Measurements from ENCODE around the gene TCF21. TPM values are rescaled to one million over a fixed set of nuclear protein-coding genes. Genes with fewer than 3 reads are reported as not detected.
"Not testable (repeated sequence)": the region's sequence is repeated elsewhere in the genome, so short reads cannot be mapped to it uniquely, and the experiment has no call there.

Gene TCF21
- total RNA-seq: not detected in 2 replicates

- Mint-ChIP-seq H3K9me3 (no peaks in the 10 kb centered on the region), H3K36me3 (ENCODE audit: low read depth) (no peaks in the 10 kb centered on the region), H3K27me3 (ENCODE audit: low read depth) (peaks cover 82% of the 10 kb centered on the region), H3K27ac (no peak within 1 kb of the TSS), H3K4me1 (ENCODE audit: low read depth) (peaks cover 18% of the 10 kb centered on the region), H3K4me3 (ENCODE audit: low read depth) (no peak within 1 kb of the TSS)
- intact Hi-C loops (cut with micrococcal nuclease): no loop called here
- no peak for DNase-seq (ENCODE audit: low spot score)
Observed at GRCh38 chr6:133888929-133889556, at the start of gene TCF21. Gene TCF21, plus strand, starts transcription at chr6:133889113. Its CDS starts 285 bp downstream, at chr6:133889398.

DNA sequence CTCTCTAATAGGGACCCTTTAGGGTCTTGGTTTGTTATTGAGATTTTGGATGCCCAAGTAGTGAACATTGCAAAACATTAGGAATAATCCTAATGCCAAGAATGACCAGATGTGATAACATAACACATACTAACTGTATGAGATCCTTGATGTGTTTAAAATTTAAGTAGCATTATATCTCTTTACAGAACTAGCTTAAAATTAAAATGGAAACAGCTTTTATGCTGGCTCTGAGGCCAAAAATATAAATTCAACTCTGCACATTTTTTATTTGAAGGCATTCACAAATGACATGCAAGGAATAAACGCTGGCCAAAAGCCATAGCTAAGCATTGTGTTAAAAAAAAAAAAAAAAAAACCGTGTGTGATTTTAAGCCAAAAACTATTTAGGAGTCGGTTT, 47.7 kb upstream of the TCF21 start:
- Mint-ChIP-seq H3K27ac (no peak overlapping the region), H3K27me3 (ENCODE audit: low read depth) (peaks cover 12% of the 10 kb centered on the region), H3K4me3 (ENCODE audit: low read depth) (no peak overlapping the region), H3K4me1 (ENCODE audit: low read depth) (peaks cover 4% of the 10 kb centered on the region), H3K36me3 (ENCODE audit: low read depth) (no peaks in the 10 kb centered on the region), H3K9me3 (no peaks in the 10 kb centered on the region)
- intact Hi-C loops (cut with micrococcal nuclease): no loop called here
- no peak for DNase-seq (ENCODE audit: low spot score)

GRCh38 chr6:133843098-133843497, 45.8 kb upstream of the TCF21 start:
- no peak for DNase-seq (ENCODE audit: low spot score)
- intact Hi-C loops (cut with micrococcal nuclease): no loop called here
- peaks cover 13% of the 10 kb centered on the region for H3K27me3 Mint-ChIP-seq (ENCODE audit: low read depth)
- H3K9me3 Mint-ChIP-seq: no peaks in the 10 kb centered on the region
- H3K36me3 Mint-ChIP-seq (ENCODE audit: low read depth): no peaks in the 10 kb centered on the region
- H3K27ac Mint-ChIP-seq: no peak overlapping the region
- peaks cover 4% of the 10 kb centered on the region for H3K4me1 Mint-ChIP-seq (ENCODE audit: low read depth)
- no peak overlapping the region for H3K4me3 Mint-ChIP-seq (ENCODE audit: low read depth)

DNA sequence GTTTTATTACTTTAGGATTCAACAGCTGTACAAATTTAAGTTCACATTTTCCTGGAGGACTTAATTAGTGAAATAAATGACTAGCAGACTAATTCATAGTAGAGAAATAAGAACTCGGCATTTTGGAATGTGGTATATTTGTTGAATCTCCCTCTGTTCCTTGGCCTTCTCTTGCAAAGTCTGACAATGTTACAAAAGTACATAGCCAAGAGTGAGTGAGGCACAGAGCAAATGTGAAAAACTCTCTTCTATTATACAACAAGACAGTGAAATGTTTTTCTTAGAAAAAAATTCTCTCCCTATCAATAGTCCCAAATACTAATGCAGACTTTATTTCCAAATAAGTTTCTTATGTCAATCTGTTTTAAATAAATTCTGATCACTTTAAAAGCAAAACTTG, 44.2 kb upstream of the TCF21 start:
- Mint-ChIP-seq H3K9me3 (no peaks in the 10 kb centered on the region), H3K36me3 (ENCODE audit: low read depth) (no peaks in the 10 kb centered on the region), H3K27me3 (ENCODE audit: low read depth) (peaks cover 9% of the 10 kb centered on the region), H3K4me1 (ENCODE audit: low read depth) (no peaks in the 10 kb centered on the region), H3K4me3 (ENCODE audit: low read depth) (no peak overlapping the region), H3K27ac (no peak overlapping the region)
- intact Hi-C loops (cut with micrococcal nuclease): no loop called here
- no peak for DNase-seq (ENCODE audit: low spot score)

GRCh38 chr6:133854041-133854363, 34.9 kb upstream of the TCF21 start:
- peaks cover 5% of the 10 kb centered on the region for H3K4me1 Mint-ChIP-seq (ENCODE audit: low read depth)
- DNase-seq (ENCODE audit: low spot score): no peak
- no peaks in the 10 kb centered on the region for H3K36me3 Mint-ChIP-seq (ENCODE audit: low read depth)
- no peak overlapping the region for H3K4me3 Mint-ChIP-seq (ENCODE audit: low read depth)
- no peaks in the 10 kb centered on the region for H3K9me3 Mint-ChIP-seq
- intact Hi-C loops (cut with micrococcal nuclease): loop anchor here (1.0 to 10.0 kb wide), 2 partner anchors 37 to 609 kb away; partner anchors contain the start of gene EYA4
- no peak overlapping the region for H3K27ac Mint-ChIP-seq
- H3K27me3 Mint-ChIP-seq (ENCODE audit: low read depth): peaks cover 60% of the 10 kb centered on the region

- no peak for DNase-seq (ENCODE audit: low spot score)
- peaks cover 60% of the 10 kb centered on the region for H3K27me3 Mint-ChIP-seq (ENCODE audit: low read depth)
- no peaks in the 10 kb centered on the region for H3K9me3 Mint-ChIP-seq
- no peak overlapping the region for H3K27ac Mint-ChIP-seq
- intact Hi-C loops (cut with micrococcal nuclease): loop anchor here (1.0 to 10.0 kb wide), 2 partner anchors 37 to 610 kb away; partner anchors contain the start of gene EYA4
- no peaks in the 10 kb centered on the region for H3K36me3 Mint-ChIP-seq (ENCODE audit: low read depth)
- H3K4me1 Mint-ChIP-seq (ENCODE audit: low read depth): peaks cover 5% of the 10 kb centered on the region
- no peak overlapping the region for H3K4me3 Mint-ChIP-seq (ENCODE audit: low read depth)
Observed at GRCh38 chr6:133854364-133855275, 34.3 kb upstream of the TCF21 start.

DNA sequence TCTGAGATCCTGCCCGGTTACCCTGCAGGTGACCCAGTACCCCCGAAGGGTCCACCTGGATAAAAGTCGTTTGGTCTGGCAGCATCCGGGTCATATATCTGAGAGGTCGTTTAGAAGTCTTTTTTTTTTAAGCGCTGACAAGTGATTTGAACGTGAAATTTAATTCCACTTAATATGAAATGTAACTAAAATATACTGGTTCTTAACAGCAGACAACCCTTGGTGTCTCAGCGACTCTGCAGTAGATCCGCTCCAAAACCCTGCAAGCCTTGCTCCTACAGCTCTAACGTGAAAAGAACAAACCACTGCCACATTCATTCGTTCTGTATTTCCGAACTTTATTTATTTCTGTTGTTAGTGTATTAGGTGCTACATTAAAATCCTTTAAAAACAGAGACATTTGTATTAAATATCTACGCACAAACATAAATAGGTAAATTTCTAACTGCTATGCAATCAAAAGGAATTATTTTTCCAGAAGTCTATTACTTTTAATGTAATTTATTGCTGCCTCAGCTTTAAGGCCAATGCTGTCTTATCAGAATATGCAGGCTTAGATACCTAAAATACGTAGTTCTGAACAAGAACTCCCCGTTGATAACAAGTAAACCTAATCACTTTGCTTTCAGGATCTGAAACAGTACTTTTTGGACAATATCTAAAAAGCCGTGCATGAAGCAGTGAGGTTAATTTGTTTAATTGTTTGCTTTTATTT, 33.5 kb upstream of the TCF21 start:
- peaks cover 56% of the 10 kb centered on the region for H3K27me3 Mint-ChIP-seq (ENCODE audit: low read depth)
- no peaks in the 10 kb centered on the region for H3K9me3 Mint-ChIP-seq
- no peak overlapping the region for H3K27ac Mint-ChIP-seq
- DNase-seq (ENCODE audit: low spot score): no peak
- H3K36me3 Mint-ChIP-seq (ENCODE audit: low read depth): no peaks in the 10 kb centered on the region
- no peak overlapping the region for H3K4me3 Mint-ChIP-seq (ENCODE audit: low read depth)
- intact Hi-C loops (cut with micrococcal nuclease): loop anchor here (10.0 kb wide), 1 partner anchor 611 kb away; the partner anchor contains the start of gene EYA4
- H3K4me1 Mint-ChIP-seq (ENCODE audit: low read depth): peaks cover 5% of the 10 kb centered on the region

DNA sequence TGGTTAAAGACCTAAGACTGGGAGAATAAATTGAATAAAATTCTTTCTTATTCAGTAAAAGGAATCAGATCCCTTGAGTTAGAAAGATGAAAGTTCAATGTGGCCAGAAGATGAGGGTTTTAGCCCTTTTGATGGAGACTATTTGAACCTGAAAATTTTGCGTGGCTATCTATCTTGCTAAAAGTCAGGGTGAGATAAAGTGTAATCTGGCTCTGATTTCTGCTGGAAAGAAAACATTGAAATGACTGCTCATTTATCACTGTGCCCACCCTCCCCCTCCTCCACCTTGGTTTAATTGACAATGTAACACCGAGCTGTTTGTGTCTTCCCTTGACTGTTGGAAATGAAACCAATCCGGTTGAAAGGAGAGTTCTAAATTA, 32.9 kb upstream of the TCF21 start:
- Mint-ChIP-seq H3K4me1 (ENCODE audit: low read depth) (peaks cover 5% of the 10 kb centered on the region), H3K27me3 (ENCODE audit: low read depth) (peaks cover 54% of the 10 kb centered on the region), H3K9me3 (no peaks in the 10 kb centered on the region), H3K36me3 (ENCODE audit: low read depth) (no peaks in the 10 kb centered on the region), H3K27ac (no peak overlapping the region), H3K4me3 (ENCODE audit: low read depth) (no peak overlapping the region)
- intact Hi-C loops (cut with micrococcal nuclease): loop anchor here (10.0 kb wide), 1 partner anchor 611 kb away; the partner anchor contains the start of gene EYA4
- DNase-seq (ENCODE audit: low spot score): no peak

GRCh38 chr6:133856911-133857310, 32.0 kb upstream of the TCF21 start:
- DNase-seq (ENCODE audit: low spot score): no peak
- H3K27ac Mint-ChIP-seq: no peak overlapping the region
- no peaks in the 10 kb centered on the region for H3K36me3 Mint-ChIP-seq (ENCODE audit: low read depth)
- peaks cover 3% of the 10 kb centered on the region for H3K9me3 Mint-ChIP-seq
- intact Hi-C loops (cut with micrococcal nuclease): loop anchor here (10.0 kb wide), 1 partner anchor 612 kb away; the partner anchor contains the start of gene EYA4
- no peak overlapping the region for H3K4me3 Mint-ChIP-seq (ENCODE audit: low read depth)
- H3K27me3 Mint-ChIP-seq (ENCODE audit: low read depth): peaks cover 48% of the 10 kb centered on the region
- H3K4me1 Mint-ChIP-seq (ENCODE audit: low read depth): peaks cover 5% of the 10 kb centered on the region

DNA sequence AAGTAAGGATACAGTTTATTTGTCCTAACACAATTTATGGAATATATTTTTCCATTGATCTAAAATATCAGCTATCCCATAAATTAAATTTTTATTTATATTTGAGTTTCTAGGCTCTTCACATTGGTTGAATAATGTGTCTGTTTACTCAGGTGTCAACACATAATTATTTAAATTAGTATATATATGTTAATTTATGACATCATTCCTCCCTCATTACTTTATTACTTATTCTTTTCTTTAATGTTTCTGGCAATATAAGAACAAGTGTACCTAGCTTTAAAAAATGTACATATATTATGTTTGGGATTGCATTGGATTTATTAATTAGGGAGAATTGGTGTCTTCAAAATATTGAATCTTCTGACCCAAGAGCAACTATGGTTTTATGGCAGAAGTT, 31.2 kb upstream of the TCF21 start:
- Mint-ChIP-seq H3K9me3 (peaks cover 11% of the 10 kb centered on the region), H3K27ac (no peak overlapping the region), H3K27me3 (ENCODE audit: low read depth) (peaks cover 41% of the 10 kb centered on the region), H3K4me1 (ENCODE audit: low read depth) (peaks cover 5% of the 10 kb centered on the region), H3K4me3 (ENCODE audit: low read depth) (no peak overlapping the region), H3K36me3 (ENCODE audit: low read depth) (no peaks in the 10 kb centered on the region)
- intact Hi-C loops (cut with micrococcal nuclease): loop anchor here (10.0 kb wide), 1 partner anchor 613 kb away; the partner anchor contains the start of gene EYA4
- no peak for DNase-seq (ENCODE audit: low spot score)

- DNase-seq (ENCODE audit: low spot score); H3K27me3 Mint-ChIP-seq (ENCODE audit: low read depth); H3K4me3 Mint-ChIP-seq (ENCODE audit: low read depth); H3K4me1 Mint-ChIP-seq (ENCODE audit: low read depth); H3K36me3 Mint-ChIP-seq (ENCODE audit: low read depth); intact Hi-C loops (cut with micrococcal nuclease); H3K27ac Mint-ChIP-seq: not testable (repeated sequence)
- peaks cover 17% of the 10 kb centered on the region for H3K9me3 Mint-ChIP-seq
Observed at GRCh38 chr6:133861337-133861736, 27.6 kb upstream of the TCF21 start.

DNA sequence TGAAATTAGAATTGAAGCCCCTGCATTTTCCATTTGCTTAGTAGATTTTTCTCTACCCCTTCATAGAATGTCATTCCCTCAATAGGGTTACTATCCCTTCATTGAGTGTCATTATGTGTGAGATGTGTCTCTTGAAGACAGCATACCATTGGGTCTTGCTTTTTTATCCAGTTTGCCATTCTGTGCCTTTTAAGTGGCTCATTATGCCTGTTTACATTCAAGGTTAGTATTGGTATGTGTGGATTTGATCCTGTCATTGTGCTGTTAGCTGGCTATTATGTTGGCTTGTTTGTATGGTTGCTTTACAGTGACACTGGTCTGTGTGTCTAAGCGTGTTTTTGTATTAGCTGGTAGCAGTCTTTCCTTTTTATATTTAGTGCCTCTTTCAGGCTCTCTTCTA, 25.7 kb upstream of the TCF21 start:
- Mint-ChIP-seq H3K27me3 (ENCODE audit: low read depth) (no peaks in the 10 kb centered on the region), H3K9me3 (peaks cover 17% of the 10 kb centered on the region), H3K27ac (no peak overlapping the region), H3K4me1 (ENCODE audit: low read depth) (no peaks in the 10 kb centered on the region), H3K36me3 (ENCODE audit: low read depth) (no peaks in the 10 kb centered on the region), H3K4me3 (ENCODE audit: low read depth) (no peak overlapping the region)
- intact Hi-C loops (cut with micrococcal nuclease): no loop called here
- no peak for DNase-seq (ENCODE audit: low spot score)
